Neural crest cell (in vitro differentiated cells): ENCODE measurements around the gene THRB. TPM values are rescaled to one million over a fixed set of nuclear protein-coding genes. Genes with fewer than 3 reads are reported as not detected.
A peak's percentile ranks its signal among the peaks of the same experiment; 100 is the strongest.

ENCODE experiments used
- DNase-seq: peaks from one replicate; pipeline ENCODE4 v3.0.0; 2021; ENCODE audit warnings: low read depth, mixed read lengths, low spot score
- H3K27ac Mint-ChIP-seq: one replicate; pipeline ENCODE4 v1.8.0; 2021; ENCODE audit warnings: mild to moderate bottlenecking, mixed read lengths; ENCODE audit not compliant: unreplicated experiment
- H3K27me3 Mint-ChIP-seq: 2 replicates; pipeline ENCODE4 v1.8.0; 2021; ENCODE audit warnings: low read depth, mild to moderate bottlenecking, mixed read lengths
- H3K36me3 Mint-ChIP-seq: 2 replicates; pipeline ENCODE4 v1.8.0; 2021; ENCODE audit warnings: low read depth, mild to moderate bottlenecking, mixed read lengths
- H3K4me1 Mint-ChIP-seq: 2 replicates; pipeline ENCODE4 v1.8.0; 2021; ENCODE audit warnings: mixed read lengths
- H3K4me3 Mint-ChIP-seq: one replicate; pipeline ENCODE4 v1.8.0; 2021; ENCODE audit warnings: mild to moderate bottlenecking, mixed read lengths
- H3K9me3 Mint-ChIP-seq: 2 replicates; pipeline ENCODE4 v1.8.0; 2021; ENCODE audit warnings: mixed read lengths
- CTCF ChIP-seq: fragments of 200-600 bp; sonication (generic); conservative IDR thresholded peaks from 2 replicates; pipeline ENCODE4 v1.5.0; 2021; ENCODE audit warnings: antibody characterized with exemption, mild to moderate bottlenecking
- total RNA-seq: library from RNA; stranded (reverse); gene quantifications from 2 replicates; pipeline ENCODE4 v1.2.1, GENCODE V29; 2021

THRB gene
- total RNA-seq, 1 donor from 2014 or later: 0.65 TPM

- H3K27ac Mint-ChIP-seq: no peak overlapping the region
- DNase-seq: no peak
- TF ChIP-seq CTCF: no peak
Measured at GRCh38 chr3:24270204-24270691, 224.4 kb downstream of the THRB start.

GRCh38 chr3:24264748-24265158 lies 229.9 kb downstream of the THRB start:
- H3K27me3 Mint-ChIP-seq: no peaks in the 10 kb centered on the region
- no peak for DNase-seq
- H3K27ac Mint-ChIP-seq: no peak overlapping the region
- TF ChIP-seq CTCF: peak; percentile 81
- no peaks in the 10 kb centered on the region for H3K36me3 Mint-ChIP-seq
- no peaks in the 10 kb centered on the region for H3K4me1 Mint-ChIP-seq
- H3K9me3 Mint-ChIP-seq: peaks cover 4% of the 10 kb centered on the region
- no peak overlapping the region for H3K4me3 Mint-ChIP-seq

More at GRCh38 chr3:24270204-24270691, 224.4 kb downstream of the THRB start:
- no peaks in the 10 kb centered on the region for H3K36me3 Mint-ChIP-seq
- H3K27me3 Mint-ChIP-seq: no peaks in the 10 kb centered on the region
- no peak overlapping the region for H3K4me3 Mint-ChIP-seq
- H3K9me3 Mint-ChIP-seq: no peaks in the 10 kb centered on the region
- H3K4me1 Mint-ChIP-seq: peaks cover 11% of the 10 kb centered on the region

GRCh38 chr3:24264011-24264410 lies 230.6 kb downstream of the THRB start:
- no peaks in the 10 kb centered on the region for H3K4me1 Mint-ChIP-seq
- no peak for DNase-seq
- peaks cover 4% of the 10 kb centered on the region for H3K9me3 Mint-ChIP-seq
- no peak overlapping the region for H3K4me3 Mint-ChIP-seq
- no peaks in the 10 kb centered on the region for H3K36me3 Mint-ChIP-seq
- peak overlapping the region; percentile 79 for H3K27ac Mint-ChIP-seq
- TF ChIP-seq CTCF: no peak
- H3K27me3 Mint-ChIP-seq: no peaks in the 10 kb centered on the region

- Mint-ChIP-seq H3K27me3 (no peaks in the 10 kb centered on the region), H3K36me3 (no peaks in the 10 kb centered on the region), H3K9me3 (peaks cover 4% of the 10 kb centered on the region), H3K4me1 (no peaks in the 10 kb centered on the region), H3K27ac (no peak overlapping the region), H3K4me3 (no peak overlapping the region)
- no peak for TF ChIP-seq CTCF
- DNase-seq: no peak
Measured at GRCh38 chr3:24263069-24263668, 231.5 kb downstream of the THRB start.

GRCh38 chr3:24261521-24261920 lies 233.1 kb downstream of the THRB start:
- Mint-ChIP-seq H3K36me3 (no peaks in the 10 kb centered on the region), H3K27me3 (no peaks in the 10 kb centered on the region), H3K4me3 (no peak overlapping the region), H3K4me1 (no peaks in the 10 kb centered on the region), H3K9me3 (peaks cover 4% of the 10 kb centered on the region), H3K27ac (no peak overlapping the region)
- no peak for TF ChIP-seq CTCF
- DNase-seq: no peak
